ENCODE results near the gene MYLIP.

MYLIP gene

GRCh38 chr6:16128759-16129622 is at the start of gene MYLIP:
Gene MYLIP, plus strand, starts transcription at chr6:16129086. Its CDS starts 237 bp downstream, at chr6:16129323.
- peak; percentile 71 for DNase-seq

DNA sequence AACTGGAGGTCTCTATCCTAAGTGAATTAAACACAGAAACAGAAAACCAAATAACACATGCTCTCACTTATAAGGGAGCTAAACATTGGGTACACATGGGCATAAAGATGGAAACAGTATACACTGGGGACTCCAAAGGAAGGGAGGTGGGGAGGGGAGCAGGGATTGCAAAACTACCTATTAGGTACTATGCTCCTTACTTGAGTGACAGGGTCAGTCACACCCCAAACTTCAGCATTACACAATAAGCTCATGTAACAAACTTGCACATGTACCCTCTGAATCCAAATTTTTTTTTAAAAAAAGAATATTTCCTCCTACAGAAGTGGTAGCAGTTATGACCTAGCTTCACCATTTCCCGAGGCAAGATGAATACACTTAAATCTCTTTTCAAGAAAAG is 49.5 kb upstream of the MYLIP start:
- no peak for DNase-seq

DNA sequence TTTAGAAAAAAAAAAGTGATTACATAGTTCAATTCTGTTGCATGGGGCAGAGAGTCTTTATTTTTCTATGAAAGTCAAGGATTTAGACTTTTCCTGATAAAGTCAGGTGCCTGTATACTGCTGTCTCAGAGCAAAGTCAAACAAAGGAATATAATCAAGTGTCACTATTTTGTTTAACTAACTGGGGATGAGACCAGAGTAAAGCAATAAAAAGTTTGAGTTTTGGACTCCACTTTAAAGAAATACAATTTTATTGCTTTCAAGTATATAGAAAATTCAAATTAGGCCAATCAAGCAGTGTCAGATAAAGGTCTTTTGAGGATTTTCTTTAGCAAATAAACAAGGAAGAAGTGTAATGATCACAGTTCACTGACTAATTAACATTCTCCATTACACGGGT is 48.7 kb upstream of the MYLIP start:
- no peak for DNase-seq

DNA sequence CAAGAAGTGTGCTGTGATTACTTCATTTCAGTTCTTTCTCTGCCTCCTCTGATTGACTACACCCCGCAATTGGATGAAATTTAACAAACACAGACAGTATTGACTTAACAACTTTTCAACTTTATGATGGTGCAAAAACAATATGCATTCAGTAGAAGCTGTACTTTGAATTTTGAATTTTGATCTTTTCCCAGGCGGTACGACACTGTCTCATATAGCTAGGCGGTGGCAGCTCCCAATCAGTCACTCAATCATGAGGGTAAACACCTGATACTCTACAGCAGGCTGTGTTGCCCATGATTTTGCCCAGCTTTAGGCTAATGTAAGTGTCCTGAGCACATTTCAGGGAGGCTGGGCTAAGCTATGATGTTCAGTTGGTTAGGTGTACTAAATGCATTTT is 47.6 kb upstream of the MYLIP start:
- DNase-seq = no peak

DNA sequence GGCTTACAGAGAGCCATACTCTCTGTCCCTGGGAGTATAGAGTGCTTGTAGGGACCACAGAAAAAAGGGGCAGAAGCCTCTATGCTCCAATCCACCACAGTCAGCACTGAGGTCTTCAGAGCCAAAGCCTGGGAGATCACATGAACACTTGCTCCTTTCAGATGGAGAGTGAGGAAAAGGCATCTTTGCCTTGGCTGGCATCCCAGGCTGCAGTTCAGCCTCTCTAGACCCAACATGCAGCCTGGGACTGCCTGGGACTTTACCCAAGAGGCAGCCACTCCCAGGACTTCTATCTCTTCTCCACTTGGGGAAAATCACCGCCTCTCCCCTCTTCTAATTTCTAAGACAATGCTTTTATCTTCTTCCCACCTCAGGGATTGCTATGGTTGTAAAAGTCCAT is 46.5 kb upstream of the MYLIP start:
- DNase-seq = no peak

GRCh38 chr6:16086965-16087364 is 41.9 kb upstream of the MYLIP start:
- no peak for DNase-seq

DNA sequence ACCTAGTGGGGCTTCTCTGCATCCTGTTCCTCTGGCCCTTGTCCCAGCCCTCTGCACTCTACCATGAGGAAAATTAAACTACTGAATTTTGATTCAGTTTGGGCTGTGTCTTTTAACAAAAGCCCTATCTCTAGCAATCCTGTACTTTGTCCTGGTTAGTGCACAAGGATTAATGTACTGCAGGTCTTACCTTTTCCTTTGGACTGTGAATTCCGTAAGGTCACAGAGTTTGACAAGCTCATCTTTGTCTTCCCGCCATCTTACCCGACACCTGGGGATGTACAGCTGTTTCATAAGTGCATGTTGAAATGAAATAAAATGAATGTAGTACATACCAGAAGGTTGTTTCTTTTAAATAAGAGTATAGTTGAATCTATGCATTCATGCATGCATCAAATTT is 41.5 kb upstream of the MYLIP start:
- DNase-seq = no peak

- no peak for DNase-seq
These were observed 40.5 kb upstream of the MYLIP start for GRCh38 chr6:16088409-16088808.

GRCh38 chr6:16089232-16090062 is 39.4 kb upstream of the MYLIP start:
- DNase-seq = no peak

GRCh38 chr6:16090452-16090851 is 38.4 kb upstream of the MYLIP start:
- no peak for DNase-seq

- DNase-seq = no peak
These were observed 38.0 kb upstream of the MYLIP start for GRCh38 chr6:16090920-16091319.

DNA sequence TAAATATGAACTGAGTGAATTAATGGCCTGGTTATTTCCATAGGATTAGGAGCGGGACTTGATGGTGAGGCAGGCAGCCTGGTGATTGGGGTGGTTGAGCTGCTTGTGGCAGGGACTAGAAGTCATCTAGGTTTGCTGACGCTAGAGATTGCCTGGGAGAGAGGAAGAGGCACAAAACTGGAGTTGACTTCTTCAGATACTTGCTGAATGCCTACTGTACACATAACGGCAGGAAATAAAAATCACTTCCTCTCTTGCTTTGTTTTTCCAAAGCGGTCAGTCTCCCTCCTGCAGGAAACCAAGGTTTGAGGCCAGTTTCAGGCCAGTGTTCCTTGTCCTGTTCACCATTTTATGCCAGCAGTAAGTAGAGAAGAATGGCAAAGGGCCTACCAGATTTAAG is 36.7 kb upstream of the MYLIP start:
- DNase-seq = no peak

DNA sequence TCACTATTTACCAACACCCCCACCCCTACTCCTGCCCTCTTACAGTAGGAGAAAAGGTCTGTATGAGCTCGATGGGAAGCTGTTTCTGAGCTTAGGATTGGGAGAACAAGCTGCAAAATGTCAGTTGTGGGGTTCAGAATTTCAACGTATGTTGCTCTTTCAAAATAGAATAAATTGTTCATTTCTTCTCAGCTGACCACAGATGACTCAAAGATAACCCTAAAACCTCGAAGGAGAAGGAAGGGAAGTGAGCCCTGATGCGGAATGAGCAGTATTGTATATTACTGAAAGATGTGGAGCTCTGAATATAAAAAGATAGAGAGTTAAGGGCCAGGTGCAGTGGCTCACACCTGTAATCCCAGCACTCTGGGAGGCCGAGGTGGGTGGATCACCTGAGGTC is 35.9 kb upstream of the MYLIP start:
- DNase-seq = no peak

GRCh38 chr6:16095180-16095579 is 33.7 kb upstream of the MYLIP start:
- no peak for DNase-seq

DNA sequence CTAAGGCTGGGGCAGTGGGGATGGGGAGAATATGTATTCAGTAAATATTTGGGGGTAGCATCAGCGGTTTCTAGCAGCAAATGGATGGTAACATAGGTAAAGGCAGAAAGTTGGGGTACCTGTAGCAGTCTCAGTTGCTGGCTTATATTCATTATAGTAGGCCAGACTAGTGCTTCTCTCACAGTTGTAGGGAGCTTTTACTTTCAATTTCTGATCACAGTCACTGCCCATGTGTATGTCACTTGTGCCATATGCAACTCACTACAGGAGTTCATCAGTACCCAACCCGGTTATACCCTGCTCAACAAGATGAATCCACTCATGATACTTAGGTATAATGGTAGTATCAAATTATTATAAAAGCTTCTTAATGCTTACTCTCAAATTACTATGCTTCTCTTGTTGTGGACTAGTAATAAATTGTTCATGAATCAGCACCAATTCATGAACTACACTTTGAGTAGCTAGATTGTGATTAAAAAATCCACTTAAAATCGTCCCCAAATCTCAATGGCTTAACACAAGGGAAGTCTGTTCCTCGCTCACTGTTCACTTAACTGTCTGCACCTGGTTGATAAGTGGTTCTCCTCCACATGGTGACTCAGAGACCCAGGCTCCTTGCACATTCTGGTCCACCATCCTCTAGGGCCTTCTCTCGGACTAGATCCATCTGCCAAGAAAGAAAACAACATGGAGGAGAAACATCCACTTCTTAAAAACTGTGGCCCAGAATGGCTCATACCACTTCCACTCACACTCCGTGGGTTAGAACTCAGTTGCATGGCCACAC is 31.3 kb upstream of the MYLIP start:
- no peak for DNase-seq

- DNase-seq = no peak
These were observed 30.7 kb upstream of the MYLIP start for GRCh38 chr6:16098211-16098610.

DNA sequence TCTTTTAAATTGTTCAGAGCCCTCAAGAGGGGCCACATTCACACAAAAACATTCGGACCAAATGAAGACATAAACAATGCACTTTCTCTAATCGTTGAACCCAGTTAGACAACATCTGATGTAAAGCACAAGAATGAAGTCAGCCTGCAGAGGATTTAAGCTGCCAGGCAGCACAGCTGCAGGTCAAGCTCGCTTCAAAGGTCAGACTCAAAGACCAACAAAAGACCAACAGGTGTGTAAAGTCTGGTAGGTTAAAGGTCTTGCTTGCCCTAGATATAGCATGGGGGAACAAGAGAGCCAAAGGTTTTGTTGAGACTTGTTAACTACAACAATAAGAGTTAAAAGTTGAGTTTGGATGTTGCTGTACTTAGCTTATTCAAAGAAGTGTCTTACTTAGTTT is 26.7 kb upstream of the MYLIP start:
- no peak for DNase-seq

GRCh38 chr6:16103722-16104121 is 25.2 kb upstream of the MYLIP start:
- DNase-seq = no peak

DNA sequence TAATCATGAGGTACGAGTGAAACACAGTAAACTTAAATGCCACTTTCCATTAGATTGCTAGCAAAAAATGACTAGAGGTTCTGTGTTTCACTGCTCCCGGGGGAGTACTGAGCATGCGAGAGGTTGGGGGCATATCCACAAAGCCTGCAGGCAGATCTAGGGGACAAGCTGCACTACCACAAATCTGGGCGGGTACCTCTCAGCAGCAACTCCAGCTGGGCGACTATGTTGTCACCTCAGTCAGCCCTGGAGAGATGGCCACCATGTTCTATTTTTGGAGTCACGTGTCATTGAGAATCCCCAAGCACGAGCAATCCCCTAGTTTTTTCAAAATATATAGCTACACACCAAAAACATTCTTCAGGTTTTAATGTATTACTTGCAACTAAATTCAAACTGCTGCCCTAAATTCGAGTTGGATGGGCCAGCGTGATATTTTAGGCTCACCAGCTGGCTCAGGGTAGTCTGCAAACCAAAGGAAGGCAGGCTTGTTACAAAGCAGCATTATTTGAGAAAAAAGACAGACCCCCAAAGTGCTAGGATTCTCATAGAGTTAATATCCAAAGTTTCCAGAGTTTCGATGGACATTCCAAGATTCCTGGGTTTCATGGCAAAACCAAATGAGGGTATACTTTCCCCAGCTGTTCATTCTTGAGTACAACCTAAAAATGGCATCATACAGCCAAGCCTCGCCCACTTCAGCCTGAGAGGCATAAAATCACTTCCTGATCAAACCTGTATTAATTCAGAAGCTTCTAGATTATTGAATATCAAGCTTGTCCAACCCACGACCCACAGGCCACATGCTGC is 24.1 kb upstream of the MYLIP start:
- DNase-seq = no peak

DNA sequence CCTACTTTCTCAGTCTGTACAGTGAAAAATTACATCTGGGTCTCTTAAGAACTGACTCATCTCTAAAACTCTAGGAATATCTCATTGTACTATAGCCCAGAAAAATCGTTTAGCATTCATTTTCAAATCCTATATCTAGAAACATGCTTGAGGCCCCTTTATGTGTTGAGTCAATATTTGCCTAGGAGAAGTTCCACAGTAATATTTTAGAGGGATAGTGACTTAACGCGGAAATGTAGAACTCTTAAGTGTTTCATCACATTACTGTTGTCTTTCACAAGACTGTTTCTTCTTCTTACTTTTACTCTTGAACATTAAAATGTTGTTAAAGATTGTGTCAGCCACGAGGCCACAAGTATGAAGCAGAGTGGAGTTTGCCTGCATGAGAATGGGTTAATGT is 23.0 kb upstream of the MYLIP start:
- DNase-seq = no peak

- DNase-seq = no peak
These were observed 21.7 kb upstream of the MYLIP start for GRCh38 chr6:16106991-16107787.

DNA sequence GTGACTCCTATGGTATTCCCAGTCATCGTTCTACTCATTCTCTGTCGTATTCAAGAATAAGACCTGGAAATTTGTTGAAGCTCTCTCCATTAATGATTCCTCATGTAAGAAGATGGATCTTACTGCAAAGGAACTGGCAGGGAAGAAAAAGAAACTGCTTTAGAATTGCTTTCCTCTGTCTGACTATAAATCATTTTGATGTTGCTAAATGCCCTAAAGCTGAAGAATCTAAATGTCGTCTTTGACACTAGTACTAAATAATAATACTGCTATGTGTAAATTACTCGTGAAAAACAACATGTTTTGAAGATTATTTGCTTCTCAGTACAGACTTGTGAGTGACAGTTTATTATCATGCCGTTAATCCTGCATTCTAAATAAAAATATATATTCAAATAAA is 20.5 kb upstream of the MYLIP start:
- no peak for DNase-seq
